HG02678 (cell line): ENCODE data around the gene CDH5.
A peak's percentile ranks its signal among the peaks of the same experiment; 100 is the strongest.

Source experiments
- ATAC-seq: cut with Tn5 transposase; IDR thresholded peaks from one replicate; pipeline ENCODE4 v1.9.1; 2021; ENCODE audit warnings: mild to moderate bottlenecking, moderate library complexity; ENCODE audit not compliant: unreplicated experiment

CDH5 gene

DNA sequence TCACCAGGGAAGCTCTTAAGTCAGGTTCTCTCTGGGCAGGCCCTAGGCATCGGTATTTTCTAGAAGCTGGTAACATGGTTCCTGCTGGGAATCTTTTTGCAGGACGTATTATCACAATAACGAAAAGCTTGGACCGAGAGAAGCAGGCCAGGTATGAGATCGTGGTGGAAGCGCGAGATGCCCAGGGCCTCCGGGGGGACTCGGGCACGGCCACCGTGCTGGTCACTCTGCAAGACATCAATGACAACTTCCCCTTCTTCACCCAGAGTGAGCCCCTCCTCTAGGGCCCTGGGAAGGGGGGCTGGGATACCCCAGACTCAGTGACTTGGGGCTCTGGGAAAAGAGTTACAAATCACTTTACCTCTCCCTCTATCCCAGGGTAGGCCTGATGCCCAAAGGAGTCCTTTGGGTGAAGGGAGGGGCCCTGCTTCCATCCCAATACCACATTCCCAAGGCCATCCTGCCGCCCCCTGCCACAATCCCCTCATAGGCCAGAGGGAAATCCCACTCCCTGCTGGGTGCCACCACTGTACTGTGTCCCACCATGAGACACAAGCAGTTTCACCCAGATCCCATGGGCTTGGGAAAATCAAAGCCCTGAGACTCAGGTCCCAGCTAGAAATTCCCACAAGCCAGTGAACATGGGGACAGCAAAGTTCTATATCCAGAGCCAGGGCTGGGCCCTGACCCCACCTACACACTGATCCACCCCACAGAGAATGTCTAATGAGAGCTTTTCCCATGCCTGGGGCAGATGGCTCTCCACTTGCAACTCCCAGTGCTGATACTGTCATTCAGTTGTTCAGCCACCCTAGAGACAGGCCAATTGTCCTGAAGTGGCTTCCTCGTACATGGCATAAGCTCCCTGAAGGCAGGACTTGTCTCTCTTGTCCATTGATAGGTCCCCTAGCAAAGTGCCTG is 23.0 kb downstream of the CDH5 start:
- ATAC-seq = no peak

DNA sequence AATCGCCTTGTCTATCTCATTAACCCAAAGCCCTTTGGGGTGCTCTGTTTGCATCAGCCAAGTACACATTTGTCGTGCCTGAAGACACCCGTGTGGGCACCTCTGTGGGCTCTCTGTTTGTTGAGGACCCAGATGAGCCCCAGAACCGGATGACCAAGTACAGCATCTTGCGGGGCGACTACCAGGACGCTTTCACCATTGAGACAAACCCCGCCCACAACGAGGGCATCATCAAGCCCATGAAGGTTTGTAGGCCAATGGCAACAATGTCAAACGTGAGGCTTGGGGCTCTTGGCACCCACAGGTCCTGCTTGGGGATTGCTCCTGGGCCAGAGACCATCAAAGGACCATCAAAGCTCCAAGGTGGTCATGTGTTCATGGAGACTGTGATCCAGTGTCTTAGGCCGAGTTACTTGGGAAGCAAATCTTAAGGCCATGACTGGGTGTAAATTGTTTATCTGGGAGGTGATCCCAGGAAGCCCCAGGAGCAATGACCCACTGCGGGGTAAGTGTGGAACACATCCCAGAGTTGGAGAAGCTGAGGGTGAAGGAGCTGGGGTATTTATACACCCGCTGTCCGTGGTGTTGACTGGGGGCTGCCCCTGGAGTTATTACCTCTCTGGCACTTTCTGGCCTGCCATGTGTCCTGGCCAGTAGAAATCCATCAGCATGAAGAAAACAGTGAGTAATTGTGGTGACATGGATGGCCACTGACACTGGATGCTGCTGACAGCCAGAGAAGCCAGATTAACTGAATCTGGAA is 24.0 kb downstream of the CDH5 start:
- ATAC-seq = no peak

DNA sequence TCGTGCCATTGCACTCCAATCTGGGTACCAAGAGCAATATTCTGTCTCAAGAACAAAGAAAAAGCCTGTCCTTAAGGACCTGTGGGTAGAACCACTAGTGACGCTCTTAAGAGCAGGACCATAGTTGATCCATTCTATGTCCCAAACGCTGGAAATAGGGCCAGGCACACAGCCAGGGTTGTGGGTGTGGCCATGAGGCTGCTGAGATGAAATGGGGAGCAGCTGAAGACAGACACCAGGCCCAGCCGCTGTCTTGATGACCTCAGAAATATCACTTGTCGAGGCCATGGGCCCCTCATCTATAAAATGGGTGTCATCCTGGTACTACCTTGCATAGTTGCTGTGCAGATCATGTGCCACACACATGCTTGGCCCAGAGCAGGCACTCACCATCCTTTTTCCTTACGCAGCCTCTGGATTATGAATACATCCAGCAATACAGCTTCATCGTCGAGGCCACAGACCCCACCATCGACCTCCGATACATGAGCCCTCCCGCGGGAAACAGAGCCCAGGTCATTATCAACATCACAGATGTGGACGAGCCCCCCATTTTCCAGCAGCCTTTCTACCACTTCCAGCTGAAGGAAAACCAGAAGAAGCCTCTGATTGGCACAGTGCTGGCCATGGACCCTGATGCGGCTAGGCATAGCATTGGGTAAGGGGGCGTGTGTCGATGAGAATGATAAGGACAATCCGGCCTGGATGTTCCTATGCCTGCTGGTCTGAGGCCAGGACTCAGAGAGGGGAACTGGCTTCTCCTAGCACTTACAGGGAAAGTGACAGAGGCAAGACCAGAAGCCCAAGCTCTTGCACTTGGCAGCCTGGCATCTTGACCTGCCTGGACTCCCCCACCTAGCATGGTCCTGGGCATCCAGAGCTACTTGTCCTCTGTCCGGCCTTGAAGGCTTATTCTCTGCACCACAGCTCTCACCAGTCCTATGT is 25.5 kb downstream of the CDH5 start:
- no peak for ATAC-seq

DNA sequence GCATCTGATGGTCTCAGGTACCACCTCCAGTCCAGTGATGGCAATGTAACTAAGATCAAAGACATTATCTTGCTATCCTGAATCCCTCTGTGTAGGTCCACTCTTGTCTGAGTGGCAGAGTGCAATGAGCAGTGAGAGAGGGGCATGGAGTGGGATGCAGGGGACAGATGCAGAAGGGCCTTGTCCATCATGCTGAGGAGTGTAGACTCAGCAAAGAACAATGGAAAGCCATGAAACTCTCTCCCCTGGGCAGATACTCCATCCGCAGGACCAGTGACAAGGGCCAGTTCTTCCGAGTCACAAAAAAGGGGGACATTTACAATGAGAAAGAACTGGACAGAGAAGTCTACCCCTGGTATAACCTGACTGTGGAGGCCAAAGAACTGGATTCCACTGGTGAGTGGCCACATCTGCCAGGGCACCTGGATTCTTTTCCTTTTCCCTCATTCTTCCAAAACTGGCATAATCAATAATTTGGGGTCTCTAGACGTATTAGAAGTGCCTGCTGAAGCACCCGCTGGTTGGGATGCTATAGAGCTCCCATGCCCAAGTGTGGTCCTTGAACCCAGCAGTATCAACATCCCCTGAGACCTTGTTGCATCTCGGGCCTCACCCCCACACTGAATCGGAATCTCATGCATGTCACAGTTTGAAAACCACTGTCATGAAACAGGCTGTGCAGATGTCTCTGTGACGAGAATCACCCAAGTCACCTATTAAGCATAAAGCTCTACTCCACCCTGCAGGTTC is 29.5 kb downstream of the CDH5 start:
- no peak for ATAC-seq

DNA sequence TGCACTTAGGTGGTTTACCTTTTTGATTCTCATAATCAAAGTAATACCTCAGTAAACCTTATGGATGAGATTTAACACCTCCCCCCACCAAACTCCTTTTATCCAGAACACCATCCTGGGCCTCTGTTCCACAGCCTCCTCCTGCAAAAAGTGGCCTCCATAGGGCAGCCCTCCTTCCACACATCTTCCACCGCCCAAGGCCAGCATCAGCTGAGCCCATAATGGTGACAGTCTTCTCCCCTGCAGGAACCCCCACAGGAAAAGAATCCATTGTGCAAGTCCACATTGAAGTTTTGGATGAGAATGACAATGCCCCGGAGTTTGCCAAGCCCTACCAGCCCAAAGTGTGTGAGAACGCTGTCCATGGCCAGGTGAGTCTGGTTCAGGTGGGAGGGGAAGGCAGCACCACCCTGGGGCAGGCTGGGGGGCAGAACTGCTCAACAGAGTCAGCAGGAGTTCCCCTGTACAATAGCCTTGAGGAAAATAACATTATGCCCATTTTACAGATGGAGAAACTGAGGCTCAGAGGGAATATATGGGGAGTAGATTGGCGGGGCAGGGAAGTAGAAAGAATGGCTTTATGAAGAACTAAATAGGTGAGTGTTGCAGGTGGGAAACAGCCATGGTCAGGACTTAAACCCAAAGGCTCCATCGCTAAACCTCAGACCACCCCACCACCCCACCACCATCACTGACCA is 31.4 kb downstream of the CDH5 start:
- no peak for ATAC-seq

DNA sequence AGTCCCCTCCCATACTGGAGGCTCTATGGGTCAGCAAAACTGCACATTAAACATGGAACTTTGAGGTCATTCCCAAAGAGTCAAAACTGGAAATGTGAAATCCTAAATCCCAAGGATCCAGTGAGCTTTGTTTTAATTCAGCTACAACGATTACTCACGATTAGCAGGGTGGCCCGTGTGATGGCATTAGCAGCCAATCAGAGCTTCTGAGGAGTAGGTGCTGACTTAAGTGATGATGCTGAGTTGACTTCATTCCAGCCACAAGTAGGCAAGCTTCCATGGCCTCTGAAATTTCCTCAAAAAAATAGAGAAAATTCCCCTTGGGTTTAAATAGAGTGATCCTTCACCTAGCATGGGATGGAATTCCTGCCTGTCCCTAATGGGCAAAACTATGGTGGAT is 32.5 kb downstream of the CDH5 start:
- no peak for ATAC-seq

DNA sequence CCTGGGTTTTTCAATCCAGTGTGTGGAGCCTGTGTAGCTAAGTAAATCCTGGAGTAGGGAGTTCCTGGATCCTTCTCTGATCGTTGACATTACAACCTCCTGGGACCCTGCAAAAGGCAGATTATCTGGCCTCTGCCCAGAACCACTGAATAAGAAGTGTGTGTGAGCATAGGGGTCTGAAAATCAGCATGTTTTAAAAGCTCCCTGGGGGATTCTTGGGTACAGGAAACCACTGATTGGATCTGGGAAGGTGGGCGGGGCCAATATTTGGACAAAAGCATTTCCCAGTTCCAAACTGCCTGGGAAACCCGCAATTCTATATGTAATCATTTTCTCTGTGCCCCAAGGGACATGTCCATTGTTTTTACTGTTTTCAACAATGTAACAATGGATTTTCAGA is 33.4 kb downstream of the CDH5 start:
- ATAC-seq = no peak

DNA sequence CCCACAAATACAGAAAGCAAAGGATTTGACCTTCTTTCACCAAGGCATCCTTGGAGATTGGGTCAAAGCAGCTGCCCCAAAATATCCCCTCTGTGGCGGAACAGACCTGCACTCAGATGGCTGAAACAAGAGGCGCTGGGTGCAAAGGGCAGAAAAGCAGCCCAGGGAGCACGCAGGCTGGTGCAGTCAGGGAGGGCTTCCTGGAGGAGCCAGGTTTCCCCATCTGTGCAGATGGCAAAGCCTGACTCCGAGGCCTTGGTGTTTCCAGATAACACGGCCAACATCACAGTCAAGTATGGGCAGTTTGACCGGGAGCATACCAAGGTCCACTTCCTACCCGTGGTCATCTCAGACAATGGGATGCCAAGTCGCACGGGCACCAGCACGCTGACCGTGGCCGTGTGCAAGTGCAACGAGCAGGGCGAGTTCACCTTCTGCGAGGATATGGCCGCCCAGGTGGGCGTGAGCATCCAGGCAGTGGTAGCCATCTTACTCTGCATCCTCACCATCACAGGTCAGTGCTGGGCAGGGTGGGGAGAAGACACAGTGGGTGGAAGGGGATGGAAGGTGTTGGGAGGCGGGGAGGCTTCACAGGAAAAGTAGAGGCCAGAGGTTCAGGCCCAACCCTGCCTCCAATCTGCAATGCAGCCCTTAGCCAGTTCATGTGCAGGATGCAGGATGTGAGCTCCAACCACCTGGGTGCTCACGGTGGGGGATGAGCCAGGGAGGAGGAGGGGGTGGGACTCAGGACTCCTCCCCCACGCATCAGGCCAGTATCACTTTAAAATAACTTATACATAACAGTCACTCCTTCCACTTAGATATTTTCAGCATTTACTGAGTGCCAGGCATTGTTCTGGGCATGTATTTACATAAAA is 34.3 kb downstream of the CDH5 start:
- ATAC-seq = no peak

DNA sequence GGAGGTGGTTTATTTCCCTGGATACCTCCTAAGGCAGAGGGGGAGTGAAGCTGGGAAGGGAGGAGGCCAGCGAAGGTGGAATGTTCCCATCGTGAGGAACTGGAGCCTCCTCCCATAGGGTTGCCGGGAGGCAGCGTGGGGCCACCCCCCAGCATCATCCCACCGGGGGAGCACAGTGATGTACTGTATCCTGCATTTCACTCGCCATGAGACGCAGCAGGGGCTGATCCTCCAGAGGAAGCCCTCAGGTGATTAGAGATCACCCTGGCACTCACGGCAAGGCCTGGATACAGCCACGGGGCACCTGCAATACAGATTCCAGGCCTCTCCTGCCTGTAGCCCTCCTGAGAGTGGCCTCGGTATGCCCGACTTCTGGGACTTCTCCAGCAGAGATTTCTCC is 35.1 kb downstream of the CDH5 start:
- ATAC-seq = no peak

DNA sequence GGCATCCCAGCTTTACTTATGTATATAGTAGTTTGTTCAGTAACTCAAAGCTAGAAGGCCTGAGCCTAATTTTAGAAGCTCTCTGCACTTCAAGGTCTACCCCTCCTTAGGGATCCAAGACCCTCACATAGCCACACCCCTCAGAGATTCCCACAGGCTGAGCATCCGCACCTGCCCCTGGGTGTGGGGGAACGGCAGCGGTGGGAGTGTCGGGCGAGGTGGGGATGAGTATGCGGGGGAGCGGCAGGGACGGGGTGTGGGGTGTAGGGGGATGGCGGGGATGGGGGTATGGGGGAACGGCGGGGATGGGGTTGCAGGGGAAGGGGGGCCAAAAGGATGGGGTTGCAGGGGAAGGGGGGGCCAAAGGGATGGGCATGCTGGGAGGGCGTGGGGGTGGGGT is 35.7 kb downstream of the CDH5 start:
- ATAC-seq = no peak

DNA sequence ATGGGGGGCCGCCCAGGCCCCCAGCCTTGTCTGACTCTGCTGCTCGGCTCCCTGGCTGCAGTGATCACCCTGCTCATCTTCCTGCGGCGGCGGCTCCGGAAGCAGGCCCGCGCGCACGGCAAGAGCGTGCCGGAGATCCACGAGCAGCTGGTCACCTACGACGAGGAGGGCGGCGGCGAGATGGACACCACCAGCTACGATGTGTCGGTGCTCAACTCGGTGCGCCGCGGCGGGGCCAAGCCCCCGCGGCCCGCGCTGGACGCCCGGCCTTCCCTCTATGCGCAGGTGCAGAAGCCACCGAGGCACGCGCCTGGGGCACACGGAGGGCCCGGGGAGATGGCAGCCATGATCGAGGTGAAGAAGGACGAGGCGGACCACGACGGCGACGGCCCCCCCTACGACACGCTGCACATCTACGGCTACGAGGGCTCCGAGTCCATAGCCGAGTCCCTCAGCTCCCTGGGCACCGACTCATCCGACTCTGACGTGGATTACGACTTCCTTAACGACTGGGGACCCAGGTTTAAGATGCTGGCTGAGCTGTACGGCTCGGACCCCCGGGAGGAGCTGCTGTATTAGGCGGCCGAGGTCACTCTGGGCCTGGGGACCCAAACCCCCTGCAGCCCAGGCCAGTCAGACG is 36.2 kb downstream of the CDH5 start:
- ATAC-seq = no peak

DNA sequence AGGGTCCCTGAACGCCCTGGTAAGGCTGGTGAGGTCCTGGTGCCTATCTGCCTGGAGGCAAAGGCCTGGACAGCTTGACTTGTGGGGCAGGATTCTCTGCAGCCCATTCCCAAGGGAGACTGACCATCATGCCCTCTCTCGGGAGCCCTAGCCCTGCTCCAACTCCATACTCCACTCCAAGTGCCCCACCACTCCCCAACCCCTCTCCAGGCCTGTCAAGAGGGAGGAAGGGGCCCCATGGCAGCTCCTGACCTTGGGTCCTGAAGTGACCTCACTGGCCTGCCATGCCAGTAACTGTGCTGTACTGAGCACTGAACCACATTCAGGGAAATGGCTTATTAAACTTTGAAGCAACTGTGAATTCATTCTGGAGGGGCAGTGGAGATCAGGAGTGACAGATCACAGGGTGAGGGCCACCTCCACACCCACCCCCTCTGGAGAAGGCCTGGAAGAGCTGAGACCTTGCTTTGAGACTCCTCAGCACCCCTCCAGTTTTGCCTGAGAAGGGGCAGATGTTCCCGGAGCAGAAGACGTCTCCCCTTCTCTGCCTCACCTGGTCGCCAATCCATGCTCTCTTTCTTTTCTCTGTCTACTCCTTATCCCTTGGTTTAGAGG is 37.1 kb downstream of the CDH5 start:
- no peak for ATAC-seq

DNA sequence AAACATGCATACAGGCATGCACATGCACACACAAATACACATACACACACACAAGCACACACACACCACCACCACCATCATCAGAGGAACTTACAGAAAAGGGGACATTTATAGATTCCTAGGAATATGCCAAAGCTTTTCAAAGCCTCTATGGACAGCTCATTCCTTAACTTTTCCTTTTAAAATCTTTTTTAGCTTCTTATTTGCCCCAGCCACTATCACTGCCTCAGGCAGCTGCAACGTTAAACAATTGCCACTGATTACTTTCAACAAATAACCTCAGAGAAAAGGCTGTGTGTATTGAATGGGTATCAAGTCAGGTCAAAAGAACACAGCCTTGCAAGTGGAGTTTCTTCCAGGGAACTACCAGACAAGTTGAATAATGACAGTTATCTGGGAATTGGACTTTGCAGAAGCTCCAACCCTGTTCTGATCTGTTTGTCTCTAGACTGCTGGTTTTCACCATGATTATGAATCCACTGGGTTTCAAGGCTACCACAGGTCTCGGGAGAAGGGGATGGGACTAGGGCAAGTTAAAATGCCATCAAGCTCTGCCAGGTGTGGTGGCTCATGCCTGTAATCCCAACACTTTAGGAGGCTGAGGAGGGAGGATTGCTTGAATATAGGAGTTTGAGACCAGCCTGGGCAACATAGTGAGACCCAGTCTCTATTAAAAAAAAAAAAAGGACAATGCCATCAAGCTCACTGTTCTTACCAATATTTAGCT is 38.7 kb downstream of the CDH5 start:
- no peak for ATAC-seq

DNA sequence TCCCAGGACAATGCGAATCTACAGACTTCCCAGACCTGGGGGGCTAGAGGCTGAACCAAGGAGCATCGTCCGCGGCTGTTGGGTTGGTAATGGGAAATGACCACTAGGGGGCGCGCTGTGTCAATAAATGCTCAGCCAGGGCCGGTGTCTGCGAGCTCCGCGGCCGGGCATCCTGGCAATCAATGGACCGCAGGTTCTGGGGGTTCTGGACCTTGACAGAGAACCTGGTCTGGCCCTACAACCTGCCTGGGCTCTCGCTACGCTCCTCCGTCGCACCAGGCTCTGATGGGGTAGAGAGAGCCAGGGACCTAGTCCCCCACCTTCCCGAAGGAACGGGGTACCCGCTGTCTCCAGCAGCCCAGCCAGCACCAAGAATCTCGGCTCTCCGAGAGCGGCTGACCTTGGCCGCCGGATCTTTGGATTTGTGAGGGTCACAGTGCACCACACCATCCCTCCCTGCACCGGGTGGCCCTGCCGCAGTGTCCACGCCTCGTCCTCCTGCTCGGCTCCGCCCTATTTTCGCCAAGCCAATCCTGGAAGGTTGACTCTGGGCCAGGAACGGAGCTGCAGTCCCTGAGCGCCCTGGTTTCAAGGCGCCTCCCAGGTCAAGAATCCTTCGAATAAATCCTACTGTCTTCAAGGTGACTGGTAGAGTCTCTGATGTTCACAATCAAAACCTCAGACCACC is 40.2 kb downstream of the CDH5 start:
- peak; percentile 90 for ATAC-seq

DNA sequence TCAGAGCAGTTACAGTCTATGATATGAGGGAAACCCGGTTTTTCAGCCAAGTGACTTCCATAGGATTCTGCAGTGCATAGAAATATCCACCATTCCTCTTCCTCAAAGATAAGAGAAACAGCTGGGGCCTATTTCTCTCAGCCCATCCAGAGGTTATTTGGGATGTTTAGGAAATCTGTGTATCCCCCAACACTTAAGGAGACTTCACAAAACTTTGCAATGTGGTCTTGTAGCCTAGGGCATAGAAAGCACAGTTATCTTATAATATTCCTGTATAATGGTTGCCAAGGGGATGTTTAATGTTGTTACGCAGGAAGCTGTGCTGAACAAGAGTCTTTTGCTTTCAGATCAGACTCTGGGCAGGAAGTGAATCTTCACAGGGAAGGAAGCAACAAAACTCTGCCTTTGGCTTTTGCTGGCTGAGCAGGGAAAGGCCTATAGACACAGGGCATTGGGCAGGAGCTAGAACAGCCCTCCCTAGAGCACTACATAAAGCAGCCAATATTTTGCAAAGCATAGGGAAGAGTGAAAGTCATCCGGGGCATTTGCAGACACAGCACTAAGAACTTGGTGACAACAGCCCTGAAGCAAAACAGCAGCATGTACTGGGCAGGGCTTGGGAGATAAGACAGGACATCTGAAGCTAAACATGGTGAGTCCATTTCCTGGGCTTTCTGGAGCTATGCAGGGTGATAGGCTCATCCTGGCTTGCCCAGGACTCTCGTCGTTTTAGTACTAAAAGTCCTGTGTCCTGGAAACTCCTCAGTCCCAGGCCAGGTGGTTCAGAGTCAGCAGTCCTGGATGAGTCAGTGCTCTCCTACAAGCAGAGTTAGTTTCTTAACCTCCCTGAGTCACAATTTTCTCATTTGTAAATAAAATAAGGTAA is 41.9 kb downstream of the CDH5 start:
- no peak for ATAC-seq

DNA sequence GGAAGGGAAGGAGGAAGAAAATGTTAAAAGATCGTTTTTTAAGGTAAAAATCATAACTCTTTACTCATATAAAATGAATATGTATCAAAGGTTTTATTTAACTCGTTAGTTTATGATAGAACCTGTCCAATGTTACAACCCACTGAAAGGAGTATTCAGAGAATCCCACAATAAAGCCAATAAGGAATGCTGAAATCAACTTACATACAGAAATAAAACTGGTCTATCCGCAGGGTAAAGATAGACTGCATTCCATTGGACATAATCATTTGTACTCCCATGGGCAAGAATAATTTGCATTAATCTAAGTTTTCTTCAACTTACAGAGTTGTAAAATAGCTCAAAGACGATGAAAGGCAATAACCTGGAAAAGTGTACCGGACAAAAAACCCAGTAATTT is 42.7 kb downstream of the CDH5 start:
- ATAC-seq = no peak
